ENCODE measurements around the gene ASXL1.
A peak's percentile ranks its signal among the peaks of the same experiment; 100 is the strongest.

ASXL1 gene

GRCh38 chr20:32362901-32363364 lies 4.8 kb downstream of the ASXL1 start:
- H2AFZ ChIP-seq (ENCODE audit: low read length): no peak overlapping the region
- H3K4me2 ChIP-seq (ENCODE audit: low read length): peak overlapping the region; percentile 86
- H3K79me2 ChIP-seq (ENCODE audit: insufficient read depth, low read length): peaks cover 92% of the 10 kb centered on the region
- H3K4me3 ChIP-seq (ENCODE audit: low read depth, low read length, poor library complexity, severe bottlenecking): peak overlapping the region; percentile 96
- no peaks in the 10 kb centered on the region for H3K27me3 ChIP-seq (ENCODE audit: insufficient read depth, low read length)
- 0 out of 2 replicates have a peak, but pooled peaks cover 4% of the 10 kb centered on the region for H3F3A ChIP-seq (ENCODE audit: insufficient read depth, low read length)
- H3K4me1 ChIP-seq (ENCODE audit: insufficient read depth, low read length, severe bottlenecking): peaks cover 79% of the 10 kb centered on the region
- H3K9me2 ChIP-seq (ENCODE audit: low read depth, low read length): no peaks in the 10 kb centered on the region
- H3K27ac ChIP-seq (ENCODE audit: low read depth, low read length, poor library complexity, severe bottlenecking): peak overlapping the region; percentile 90
- H3K9ac ChIP-seq (ENCODE audit: low read length): peak overlapping the region; percentile 19; the same call in 1 of the 2 replicates
- H4K20me1 ChIP-seq (ENCODE audit: insufficient read depth, low read length): no peaks in the 10 kb centered on the region
- no peak for TF ChIP-seq CTCF (IDR thresholded peaks at IDR 0.05; ENCODE audit: low read length)
- TF ChIP-seq EZH2 (IDR thresholded peaks at IDR 0.05; ENCODE audit: borderline replicate concordance, low read length): no peak
- no peaks in the 10 kb centered on the region for H3K9me3 ChIP-seq (ENCODE audit: low read length)
- H3K36me3 ChIP-seq (ENCODE audit: insufficient read depth, low read length): peaks cover 40% of the 10 kb centered on the region

- Histone ChIP-seq H3K9me2 (ENCODE audit: low read depth, low read length) (no peaks in the 10 kb centered on the region), H2AFZ (ENCODE audit: low read length) (no peak overlapping the region), H3K4me3 (ENCODE audit: low read depth, low read length, poor library complexity, severe bottlenecking) (peak overlapping the region; percentile 96), H3K36me3 (ENCODE audit: insufficient read depth, low read length) (peaks cover 45% of the 10 kb centered on the region), H4K20me1 (ENCODE audit: insufficient read depth, low read length) (no peaks in the 10 kb centered on the region), H3K79me2 (ENCODE audit: insufficient read depth, low read length) (peaks cover 97% of the 10 kb centered on the region), H3K4me2 (ENCODE audit: low read length) (peak overlapping the region; percentile 86), H3K27ac (ENCODE audit: low read depth, low read length, poor library complexity, severe bottlenecking) (peak overlapping the region; percentile 90), H3K4me1 (ENCODE audit: insufficient read depth, low read length, severe bottlenecking) (peaks cover 84% of the 10 kb centered on the region), H3K9me3 (ENCODE audit: low read length) (no peaks in the 10 kb centered on the region), H3K27me3 (ENCODE audit: insufficient read depth, low read length) (no peaks in the 10 kb centered on the region), H3K9ac (ENCODE audit: low read length) (peak overlapping the region; percentile 35; the same call in 1 of the 2 replicates), H3F3A (ENCODE audit: insufficient read depth, low read length) (0 out of 2 replicates have a peak, but pooled peaks cover 4% of the 10 kb centered on the region)
- no peak for TF ChIP-seq CTCF (IDR thresholded peaks at IDR 0.05; ENCODE audit: low read length)
These were observed 5.4 kb downstream of the ASXL1 start for GRCh38 chr20:32363492-32363891.

- no peaks in the 10 kb centered on the region for H3K9me3 ChIP-seq (ENCODE audit: low read length)
- peak overlapping the region; percentile 90 for H3K27ac ChIP-seq (ENCODE audit: low read depth, low read length, poor library complexity, severe bottlenecking)
- no peaks in the 10 kb centered on the region for H3K27me3 ChIP-seq (ENCODE audit: insufficient read depth, low read length)
- peak overlapping the region; percentile 86 for H3K4me2 ChIP-seq (ENCODE audit: low read length)
- H3K79me2 ChIP-seq (ENCODE audit: insufficient read depth, low read length): peaks cover 99% of the 10 kb centered on the region
- no peak overlapping the region; the same call in 1 of the 2 replicates for H3K9ac ChIP-seq (ENCODE audit: low read length)
- H4K20me1 ChIP-seq (ENCODE audit: insufficient read depth, low read length): no peaks in the 10 kb centered on the region
- H3K4me1 ChIP-seq (ENCODE audit: insufficient read depth, low read length, severe bottlenecking): peaks cover 96% of the 10 kb centered on the region
- peaks cover 49% of the 10 kb centered on the region for H3K36me3 ChIP-seq (ENCODE audit: insufficient read depth, low read length)
- peak overlapping the region; percentile 24 for H3K4me3 ChIP-seq (ENCODE audit: low read depth, low read length, poor library complexity, severe bottlenecking)
- TF ChIP-seq CTCF (IDR thresholded peaks at IDR 0.05; ENCODE audit: low read length) (no peak), EZH2 (IDR thresholded peaks at IDR 0.05; ENCODE audit: borderline replicate concordance, low read length) (no peak)
- 0 out of 2 replicates have a peak, but pooled peaks cover 4% of the 10 kb centered on the region for H3F3A ChIP-seq (ENCODE audit: insufficient read depth, low read length)
- H3K9me2 ChIP-seq (ENCODE audit: low read depth, low read length): no peaks in the 10 kb centered on the region
- H2AFZ ChIP-seq (ENCODE audit: low read length): no peak overlapping the region
These were observed 6.5 kb downstream of the ASXL1 start for GRCh38 chr20:32364554-32365208.
